Hematopoietic multipotent progenitor cell treated with erythropoietin and hydrocortisone succinate and interleukin-3 and kit ligand, for 4 days (in vitro differentiated cells): ENCODE data around the gene SUCLG2.

ENCODE experiments used
- DNase-seq: peaks from one replicate; pipeline ENCODE4 v3.0.0-alpha.2; 2015

SUCLG2 gene

GRCh38 chr3:67377299-67377698 lies 277.1 kb downstream of the SUCLG2 start:
- no peak for DNase-seq

- peak; percentile 14 for DNase-seq
These were observed 278.0 kb downstream of the SUCLG2 start for GRCh38 chr3:67376416-67376815.

GRCh38 chr3:67375976-67376375 lies 278.4 kb downstream of the SUCLG2 start:
- DNase-seq, result no peak

GRCh38 chr3:67362686-67363085 lies 291.7 kb downstream of the SUCLG2 start:
- DNase-seq, result peak; percentile 57

GRCh38 chr3:67361770-67362169 lies 292.6 kb downstream of the SUCLG2 start:
- DNase-seq, result no peak

GRCh38 chr3:67361323-67361722 lies 293.1 kb downstream of the SUCLG2 start:
- no peak for DNase-seq

GRCh38 chr3:67357610-67358458 lies 296.6 kb downstream of the SUCLG2 start:
- peak; percentile 40 for DNase-seq

- DNase-seq, result no peak
These were observed 304.7 kb downstream of the SUCLG2 start for GRCh38 chr3:67349551-67350174.

GRCh38 chr3:67346081-67346480 lies 308.3 kb downstream of the SUCLG2 start:
- DNase-seq, result no peak

GRCh38 chr3:67335813-67336212 lies 318.6 kb downstream of the SUCLG2 start:
- peak; percentile 43 for DNase-seq

GRCh38 chr3:67334588-67334987 lies 319.8 kb downstream of the SUCLG2 start:
- no peak for DNase-seq

GRCh38 chr3:67329358-67329757 lies 325.1 kb downstream of the SUCLG2 start:
- no peak for DNase-seq

GRCh38 chr3:67327582-67327981 lies 326.8 kb downstream of the SUCLG2 start:
- DNase-seq, result no peak

- DNase-seq, result no peak
These were observed 329.2 kb downstream of the SUCLG2 start for GRCh38 chr3:67325231-67325630.
